ENCODE measurements around the gene MYLK. TPM values are rescaled to one million over a fixed set of nuclear protein-coding genes. Genes with fewer than 3 reads are reported as not detected.
A peak's percentile ranks its signal among the peaks of the same experiment; 100 is the strongest.
"Not testable (repeated sequence)": the region's sequence is repeated elsewhere in the genome, so short reads cannot be mapped to it uniquely, and the experiment has no call there.

The MYLK gene, protein sequence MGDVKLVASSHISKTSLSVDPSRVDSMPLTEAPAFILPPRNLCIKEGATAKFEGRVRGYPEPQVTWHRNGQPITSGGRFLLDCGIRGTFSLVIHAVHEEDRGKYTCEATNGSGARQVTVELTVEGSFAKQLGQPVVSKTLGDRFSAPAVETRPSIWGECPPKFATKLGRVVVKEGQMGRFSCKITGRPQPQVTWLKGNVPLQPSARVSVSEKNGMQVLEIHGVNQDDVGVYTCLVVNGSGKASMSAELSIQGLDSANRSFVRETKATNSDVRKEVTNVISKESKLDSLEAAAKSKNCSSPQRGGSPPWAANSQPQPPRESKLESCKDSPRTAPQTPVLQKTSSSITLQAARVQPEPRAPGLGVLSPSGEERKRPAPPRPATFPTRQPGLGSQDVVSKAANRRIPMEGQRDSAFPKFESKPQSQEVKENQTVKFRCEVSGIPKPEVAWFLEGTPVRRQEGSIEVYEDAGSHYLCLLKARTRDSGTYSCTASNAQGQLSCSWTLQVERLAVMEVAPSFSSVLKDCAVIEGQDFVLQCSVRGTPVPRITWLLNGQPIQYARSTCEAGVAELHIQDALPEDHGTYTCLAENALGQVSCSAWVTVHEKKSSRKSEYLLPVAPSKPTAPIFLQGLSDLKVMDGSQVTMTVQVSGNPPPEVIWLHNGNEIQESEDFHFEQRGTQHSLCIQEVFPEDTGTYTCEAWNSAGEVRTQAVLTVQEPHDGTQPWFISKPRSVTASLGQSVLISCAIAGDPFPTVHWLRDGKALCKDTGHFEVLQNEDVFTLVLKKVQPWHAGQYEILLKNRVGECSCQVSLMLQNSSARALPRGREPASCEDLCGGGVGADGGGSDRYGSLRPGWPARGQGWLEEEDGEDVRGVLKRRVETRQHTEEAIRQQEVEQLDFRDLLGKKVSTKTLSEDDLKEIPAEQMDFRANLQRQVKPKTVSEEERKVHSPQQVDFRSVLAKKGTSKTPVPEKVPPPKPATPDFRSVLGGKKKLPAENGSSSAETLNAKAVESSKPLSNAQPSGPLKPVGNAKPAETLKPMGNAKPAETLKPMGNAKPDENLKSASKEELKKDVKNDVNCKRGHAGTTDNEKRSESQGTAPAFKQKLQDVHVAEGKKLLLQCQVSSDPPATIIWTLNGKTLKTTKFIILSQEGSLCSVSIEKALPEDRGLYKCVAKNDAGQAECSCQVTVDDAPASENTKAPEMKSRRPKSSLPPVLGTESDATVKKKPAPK (N-terminal part only)
- 269 TPM for polyA plus RNA-seq (2013, experiment 1 of 2; ENCODE audit: insufficient read length)
- polyA plus RNA-seq (2013, experiment 2 of 2; ENCODE audit: insufficient read length): 872 TPM

DNA sequence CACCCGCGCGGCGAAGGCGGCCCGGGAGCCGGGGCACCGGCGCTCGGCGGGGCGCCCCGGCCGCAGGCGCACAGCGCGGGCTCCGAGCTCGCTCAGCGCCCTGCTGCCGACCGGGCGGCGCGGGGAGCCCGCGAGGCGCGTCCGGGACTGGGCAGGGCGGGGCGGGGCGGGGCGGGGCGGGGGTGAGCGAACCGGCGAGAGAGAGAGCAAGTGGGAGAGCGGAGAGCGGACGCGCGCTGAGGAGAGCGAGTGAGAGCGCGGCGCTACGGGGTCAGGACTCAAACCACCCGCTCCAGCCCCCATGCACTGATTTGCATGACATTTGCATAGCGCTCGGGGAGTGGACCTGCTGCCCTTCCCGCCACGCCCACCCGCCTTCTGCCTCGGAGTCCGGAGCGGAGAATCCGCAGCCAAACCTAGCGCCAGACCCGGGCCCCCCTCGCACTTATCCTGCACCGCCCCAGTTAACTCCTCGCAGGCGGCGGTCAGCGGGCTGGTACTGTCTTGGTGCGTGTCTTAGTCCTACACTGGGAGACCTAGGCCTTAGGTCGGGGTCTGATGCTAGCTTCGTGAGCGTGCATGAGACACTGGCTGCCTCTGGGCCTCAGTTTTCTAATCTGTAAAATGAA lies at the start of gene MYLK:
MYLK (minus strand) TSS at position 130 of the 629 bp plus-strand sequence. CDS start 90,491 bp downstream, outside the sequence.
- peak; percentile 87 for DNase-seq

DNA sequence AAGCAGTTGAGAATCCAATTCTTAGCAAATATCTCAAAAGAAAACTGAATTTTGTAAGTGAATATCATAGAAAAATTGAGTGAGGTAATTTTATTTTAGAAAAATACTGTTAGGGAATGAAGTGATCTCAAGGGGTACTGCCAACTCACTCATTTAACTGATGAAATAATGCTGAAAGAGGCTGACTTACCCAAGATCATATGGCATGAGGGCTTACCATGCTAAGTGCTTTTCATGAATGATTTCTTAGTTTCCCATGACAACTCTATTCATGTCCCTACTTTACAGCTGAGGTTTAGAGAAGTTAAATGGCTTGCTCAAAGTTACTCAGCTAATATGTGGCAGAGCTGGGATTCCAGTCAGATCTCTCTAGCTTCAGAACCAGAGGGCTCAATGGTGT lies 46.3 kb upstream of the MYLK start:
- DNase-seq: peak; percentile 8

DNA sequence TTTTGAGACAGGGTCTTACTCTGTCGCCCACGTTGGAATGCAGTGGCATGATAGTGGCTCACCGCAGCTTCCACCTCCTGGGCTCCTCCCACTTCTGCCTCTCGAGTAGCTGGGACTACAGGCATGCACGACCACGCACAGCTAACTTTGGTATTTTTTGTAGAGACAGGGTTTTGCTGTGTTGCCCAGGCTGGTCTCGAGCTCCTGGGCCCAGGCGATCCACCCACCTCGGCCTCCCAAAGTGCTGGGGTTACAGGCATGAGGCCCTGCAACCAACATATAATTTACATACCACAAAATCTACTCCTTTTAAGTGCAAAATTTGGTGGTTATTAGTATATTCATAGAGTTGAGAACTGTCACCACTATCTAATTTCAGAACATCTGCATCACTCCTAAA lies 45.2 kb upstream of the MYLK start:
- no peak for DNase-seq

DNA sequence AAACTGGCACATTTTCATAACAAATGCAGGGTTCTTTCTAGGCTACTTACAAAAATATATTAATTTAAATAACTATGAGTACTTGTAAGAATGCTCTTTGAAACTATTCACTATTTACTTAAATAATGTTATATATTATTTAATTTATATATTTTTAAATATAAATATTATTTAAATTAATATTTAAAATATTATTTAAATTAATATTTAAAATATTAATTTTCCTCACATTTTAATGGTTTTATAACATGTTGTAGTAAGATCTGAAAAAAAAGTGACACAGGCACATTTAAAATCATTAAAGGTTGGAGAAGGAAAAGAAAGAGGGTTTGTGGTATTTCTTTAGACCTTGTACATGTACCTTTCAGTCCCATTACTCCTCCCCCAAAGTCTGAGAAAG lies 42.3 kb upstream of the MYLK start:
- DNase-seq: no peak

DNA sequence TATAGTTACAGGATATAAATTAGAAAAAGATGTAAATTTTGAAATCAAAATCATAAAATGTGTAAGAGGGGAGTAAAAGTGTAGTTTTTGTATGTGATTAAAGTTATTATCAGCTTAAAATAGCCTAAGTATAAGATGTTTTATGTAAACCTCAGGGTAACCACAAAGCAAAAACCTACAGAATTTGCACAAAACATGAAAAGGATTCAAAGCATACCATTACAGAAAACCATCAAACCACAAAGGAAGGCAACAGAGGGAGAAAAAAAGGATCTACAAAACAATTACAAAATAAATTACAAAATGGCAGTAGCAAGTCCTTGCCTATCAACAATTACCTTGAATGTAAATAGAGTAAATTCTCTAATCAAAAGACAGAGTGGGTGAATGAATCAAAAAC lies 36.7 kb upstream of the MYLK start:
- no peak for DNase-seq

DNA sequence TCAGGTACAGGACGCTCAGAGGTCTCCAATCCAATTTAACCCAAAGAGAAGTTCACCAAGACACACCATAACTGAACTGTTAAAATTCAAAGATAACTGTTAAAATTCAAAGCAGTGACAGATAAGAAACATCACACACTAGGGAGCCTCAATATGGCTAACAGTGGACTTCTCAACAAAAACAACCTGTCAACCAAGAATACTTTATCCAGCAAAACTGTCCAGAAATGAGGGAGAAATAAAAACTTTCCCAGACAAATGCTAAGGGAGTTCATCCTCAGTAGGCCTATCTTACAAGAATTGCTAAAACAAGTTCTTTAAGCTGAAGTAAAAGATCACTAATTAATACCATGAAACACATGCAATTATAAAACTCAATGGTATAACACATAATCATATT lies 36.3 kb upstream of the MYLK start:
- no peak for DNase-seq

DNA sequence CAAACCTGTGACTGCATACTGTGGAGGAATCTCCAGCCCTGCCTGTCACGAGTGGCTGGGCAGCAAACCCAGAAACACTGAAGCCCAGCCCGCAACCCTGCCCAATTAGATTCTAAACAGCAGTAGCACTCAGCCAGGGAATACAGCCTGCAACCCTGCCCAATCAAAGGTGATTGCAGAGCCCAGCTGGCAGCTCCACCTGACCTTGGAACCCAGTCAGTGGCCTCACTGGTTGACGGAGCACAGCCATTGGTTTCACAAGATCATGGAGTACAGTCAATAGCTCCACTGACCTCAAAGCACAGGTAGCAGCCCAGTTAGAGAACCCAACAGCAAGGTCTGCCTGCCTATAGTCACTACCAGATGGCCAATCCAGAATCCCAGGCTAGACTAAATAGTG lies 35.2 kb upstream of the MYLK start:
- no peak for DNase-seq

DNA sequence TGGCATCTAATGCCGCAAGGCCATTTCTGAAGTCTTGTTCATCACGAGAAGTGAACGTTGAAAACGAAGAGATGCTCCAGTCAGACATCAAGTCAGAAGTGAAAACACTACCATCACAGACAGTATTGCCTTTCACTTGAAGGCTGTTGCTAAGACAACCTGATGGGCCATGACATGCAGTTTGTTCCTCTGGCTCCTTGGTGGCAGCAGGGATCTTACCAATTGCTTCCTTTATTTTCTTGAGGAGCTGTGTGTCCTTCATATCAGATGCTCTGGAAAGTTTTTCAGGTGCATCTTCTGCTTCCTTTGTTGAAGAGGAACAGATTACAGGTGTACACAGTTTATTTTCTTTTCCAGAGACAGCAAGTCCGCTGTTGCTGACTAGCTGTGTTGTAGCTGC lies 30.7 kb upstream of the MYLK start:
- DNase-seq: no peak

DNA sequence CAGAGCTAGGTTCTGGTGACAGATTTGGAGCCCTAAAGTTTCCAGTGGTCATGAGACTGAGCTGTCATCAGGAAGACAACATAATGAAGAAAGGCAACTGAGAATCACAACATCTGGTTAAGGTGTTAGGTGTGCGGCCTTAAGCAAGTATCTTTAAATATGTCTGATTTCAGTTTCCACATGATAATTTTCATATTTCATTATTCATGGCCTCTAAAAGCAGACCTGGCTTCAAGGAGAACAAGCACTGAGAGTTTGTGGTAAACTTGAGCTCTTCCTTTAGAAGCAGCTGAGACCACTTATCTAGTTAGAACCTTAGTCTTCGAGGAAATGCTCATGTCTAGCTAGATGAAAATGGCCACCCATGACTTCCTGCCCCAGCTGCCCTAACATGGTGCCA lies 25.7 kb upstream of the MYLK start:
- DNase-seq: no peak

DNA sequence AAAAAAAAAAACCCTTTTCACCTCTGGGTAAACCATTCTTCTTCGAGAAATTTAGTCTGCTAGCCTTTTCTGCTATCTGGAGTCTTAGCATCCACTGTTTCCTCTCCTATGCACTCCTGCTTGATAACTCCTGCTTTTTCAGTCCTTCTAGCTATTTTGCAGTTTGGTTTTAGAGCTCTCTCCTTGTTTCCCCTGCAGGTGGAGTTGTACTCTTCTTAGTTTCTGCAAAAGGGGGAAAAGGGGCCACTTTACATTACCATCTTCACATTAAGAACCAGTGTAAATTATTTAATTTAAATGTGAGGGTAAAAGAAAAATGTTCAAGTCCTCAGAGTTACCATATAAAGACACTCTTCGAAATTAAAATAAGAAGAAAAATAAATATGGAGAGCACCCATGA lies 23.6 kb upstream of the MYLK start:
- no peak for DNase-seq

DNA sequence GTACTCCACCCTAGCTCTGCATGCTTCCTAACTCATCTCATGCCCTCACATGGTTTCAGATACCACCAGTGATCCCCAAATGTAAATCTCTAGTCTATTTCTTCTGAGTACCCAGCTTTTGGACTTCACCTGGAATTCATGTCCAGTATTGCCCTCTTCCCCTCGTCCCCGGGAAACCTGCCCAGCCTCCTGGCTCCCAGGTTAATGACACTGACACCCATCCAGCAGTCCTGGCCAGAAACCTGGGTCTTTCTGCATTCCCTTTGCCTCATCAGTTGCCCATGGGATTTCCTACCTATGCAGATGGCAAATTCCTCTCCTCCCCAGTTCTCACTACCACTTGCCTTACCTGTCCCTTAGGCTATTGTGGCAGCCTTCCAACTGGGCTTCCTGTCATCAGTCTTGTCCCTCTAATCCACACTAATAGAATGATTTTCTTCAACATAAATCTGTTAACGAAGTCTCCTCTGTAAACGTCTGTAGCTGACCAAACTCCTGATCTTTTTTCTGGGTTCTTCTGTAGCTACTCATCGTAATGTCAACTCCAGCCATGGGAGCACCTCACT lies 15.3 kb upstream of the MYLK start:
- no peak for DNase-seq

DNA sequence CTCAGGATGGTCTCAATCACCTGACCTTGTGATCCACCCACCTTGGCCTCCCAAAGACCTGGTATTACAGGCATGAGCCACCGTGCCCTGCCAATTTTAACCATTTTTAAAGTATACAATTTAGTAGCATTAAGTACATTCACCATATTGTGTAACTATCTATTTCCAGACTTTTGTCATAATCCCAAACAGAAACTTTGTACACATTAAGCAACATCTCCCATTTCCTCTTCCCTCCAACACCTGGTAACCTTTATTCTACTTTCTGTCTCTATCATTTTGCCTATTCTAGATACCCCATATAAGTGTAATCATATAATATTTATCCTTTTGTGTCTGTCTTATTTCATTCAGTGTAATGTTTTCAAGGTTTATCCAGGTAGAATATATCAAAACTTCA lies 8.9 kb upstream of the MYLK start:
- no peak for DNase-seq

DNA sequence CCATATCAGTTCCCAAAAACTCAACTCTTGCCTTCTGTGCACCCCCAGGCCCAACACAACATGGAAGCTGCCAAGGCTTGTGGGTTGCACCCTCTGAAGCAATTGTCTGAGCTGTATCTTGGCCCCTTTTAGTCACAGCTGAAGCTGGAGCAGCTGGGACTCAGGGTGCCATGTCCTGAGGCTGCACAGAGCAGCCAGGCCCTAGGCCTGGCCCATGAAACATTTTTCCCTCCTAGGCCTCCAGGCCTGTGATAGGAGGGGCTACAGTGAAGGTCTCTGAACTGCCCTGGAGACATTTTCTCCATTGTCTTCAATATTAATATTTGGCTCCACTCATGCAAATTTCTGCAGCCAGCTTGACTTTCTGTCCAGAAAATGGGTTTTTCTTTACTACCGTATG lies 8.1 kb upstream of the MYLK start:
- no peak for DNase-seq

DNA sequence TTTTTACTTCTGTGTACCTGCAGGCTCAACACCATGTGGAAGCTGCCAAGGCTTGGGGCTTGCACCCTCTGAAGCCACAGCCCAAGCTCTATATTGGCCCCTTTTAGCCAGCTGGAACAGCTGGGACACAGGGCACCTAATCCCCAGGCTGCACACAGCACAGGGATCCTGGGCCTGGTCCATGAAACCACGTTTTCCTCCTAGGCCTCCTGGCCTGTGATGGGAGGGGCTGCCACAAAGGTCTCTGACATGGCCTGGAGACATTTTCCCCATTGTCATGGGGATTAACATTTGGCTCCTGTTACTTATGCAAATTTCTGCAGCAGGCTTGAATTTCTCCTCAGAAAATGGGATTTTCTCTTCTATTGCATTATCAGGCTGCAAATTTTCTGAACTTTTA lies 6.9 kb upstream of the MYLK start:
- not testable (repeated sequence) for DNase-seq

DNA sequence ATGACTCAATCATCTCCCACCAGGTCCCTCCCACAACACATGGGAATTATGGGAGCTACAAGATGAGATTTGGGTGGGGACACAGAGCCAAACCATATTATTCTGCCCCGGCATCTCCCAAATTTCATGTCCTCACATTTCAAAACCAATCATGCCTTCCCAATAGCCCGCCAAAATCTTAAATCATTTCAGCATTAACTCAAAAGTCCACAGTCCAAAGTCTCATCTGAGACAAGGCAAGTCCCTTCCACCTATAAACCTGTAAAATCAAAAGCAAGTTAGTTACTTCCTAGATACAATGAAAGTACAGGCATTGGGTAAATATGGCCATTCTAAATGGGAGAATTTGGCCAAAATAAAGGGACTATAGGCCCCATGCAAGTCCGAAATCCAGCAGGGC lies 6.0 kb upstream of the MYLK start:
- not testable (repeated sequence) for DNase-seq

DNA sequence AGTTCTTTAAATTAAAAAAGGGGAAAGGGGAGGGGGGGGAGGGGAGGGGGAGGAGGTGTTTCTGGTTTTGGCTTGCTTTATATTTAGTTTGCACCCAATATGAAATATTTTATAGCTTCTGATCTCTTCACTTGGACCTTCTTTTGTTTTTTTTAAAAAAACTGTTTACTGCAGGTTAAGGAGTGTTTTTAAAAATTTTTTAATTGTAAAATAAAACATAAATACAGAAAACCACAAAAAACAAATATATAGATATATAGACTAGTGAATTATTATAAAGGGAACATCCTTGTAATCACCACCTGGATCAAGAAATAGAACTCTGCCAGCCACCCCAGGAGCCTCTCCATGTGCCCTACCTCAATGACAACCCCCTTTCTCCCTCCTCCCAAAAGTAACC lies 861 bp upstream of the MYLK start:
- no peak for DNase-seq

DNA sequence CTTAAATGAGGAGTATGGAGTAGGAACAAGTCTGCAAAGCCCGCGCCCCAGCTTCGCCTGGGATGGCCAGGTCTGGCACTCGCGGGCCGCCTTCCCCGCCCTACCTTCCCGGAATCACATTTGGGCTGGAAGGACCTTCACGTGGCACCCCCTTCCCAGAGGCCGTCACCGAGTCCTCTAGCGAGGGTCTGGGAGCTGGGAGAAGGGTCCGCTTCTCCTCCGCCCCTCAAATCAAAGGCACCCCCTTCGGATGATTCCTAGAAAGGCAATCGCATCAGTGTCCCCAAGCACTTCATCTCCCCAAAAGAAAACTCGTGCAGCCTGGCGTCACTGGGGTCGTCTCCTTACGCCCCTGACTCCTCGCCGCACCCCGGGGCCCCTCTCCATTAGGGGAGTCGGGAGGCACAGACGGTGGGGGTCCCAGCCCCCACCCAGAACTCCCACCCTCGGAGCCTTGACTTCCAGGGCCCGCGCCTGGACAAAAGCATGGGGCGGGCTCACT lies 380 bp downstream of the MYLK start:
- peak; percentile 6 for DNase-seq

DNA sequence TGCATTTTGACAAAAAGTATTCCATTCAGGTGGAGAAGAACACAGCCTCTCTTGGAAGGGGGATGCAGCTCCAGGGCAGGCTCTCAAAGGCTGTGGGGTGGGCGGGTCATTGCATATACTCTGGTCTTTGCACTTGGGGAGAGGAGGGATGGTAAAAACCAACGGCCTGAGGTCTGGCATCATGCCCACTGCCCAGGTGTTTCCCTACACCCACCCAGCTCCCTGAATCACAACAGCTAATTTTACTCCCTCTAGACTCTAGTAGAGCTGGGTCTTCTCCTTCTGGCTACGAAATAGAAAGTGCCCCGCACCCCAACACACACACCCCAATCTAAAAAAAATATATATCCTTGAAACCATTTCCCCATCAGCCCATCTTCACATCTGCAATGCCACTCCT lies 1.0 kb downstream of the MYLK start:
- no peak for DNase-seq

DNA sequence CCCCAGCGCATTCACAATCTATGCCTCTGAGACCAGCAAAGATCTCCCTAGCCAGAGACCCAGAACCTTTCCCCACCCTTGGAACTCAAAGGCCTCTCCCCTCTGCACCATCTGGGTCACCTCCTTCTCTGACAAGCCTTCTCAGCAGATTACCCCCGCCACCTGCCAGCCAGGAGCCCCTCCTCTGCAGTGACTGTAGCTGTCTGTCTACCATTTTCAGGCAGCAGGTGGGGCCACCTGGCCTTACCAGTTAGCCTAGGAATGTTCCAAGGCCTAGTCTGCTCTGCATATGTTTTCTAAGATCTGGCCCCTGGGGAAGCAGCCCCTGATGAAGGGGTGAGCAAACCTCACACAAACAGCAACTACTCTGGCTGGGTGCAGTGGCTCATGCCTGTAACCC lies 2.4 kb downstream of the MYLK start:
- DNase-seq: no peak

DNA sequence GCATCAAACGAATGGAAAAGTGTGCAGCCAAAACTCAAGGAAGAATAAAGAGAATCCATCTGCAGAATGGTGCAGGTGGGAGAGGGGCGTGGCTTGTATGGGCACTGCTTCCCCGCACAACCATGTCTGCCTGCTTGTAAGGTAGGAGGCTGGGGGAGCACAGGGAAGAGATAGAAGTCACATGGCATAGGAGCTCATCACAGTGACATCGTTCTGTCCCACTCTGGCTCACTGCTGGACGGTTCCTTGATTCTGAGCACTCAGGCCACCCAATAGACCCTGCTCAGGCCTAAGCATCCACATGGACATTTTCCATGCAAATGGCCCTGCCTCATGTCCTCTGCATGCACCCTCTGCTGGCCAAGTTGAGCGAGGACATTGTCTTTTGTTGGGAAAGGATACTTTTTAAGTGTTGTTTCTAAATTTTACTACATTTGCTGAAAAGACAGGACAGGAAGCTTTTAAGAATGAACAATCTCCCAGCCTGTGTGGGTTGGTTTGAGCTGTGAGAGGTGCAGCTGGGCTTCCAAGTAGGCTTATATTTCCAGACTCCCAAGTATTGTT lies 3.1 kb downstream of the MYLK start:
- DNase-seq: peak; percentile 61

DNA sequence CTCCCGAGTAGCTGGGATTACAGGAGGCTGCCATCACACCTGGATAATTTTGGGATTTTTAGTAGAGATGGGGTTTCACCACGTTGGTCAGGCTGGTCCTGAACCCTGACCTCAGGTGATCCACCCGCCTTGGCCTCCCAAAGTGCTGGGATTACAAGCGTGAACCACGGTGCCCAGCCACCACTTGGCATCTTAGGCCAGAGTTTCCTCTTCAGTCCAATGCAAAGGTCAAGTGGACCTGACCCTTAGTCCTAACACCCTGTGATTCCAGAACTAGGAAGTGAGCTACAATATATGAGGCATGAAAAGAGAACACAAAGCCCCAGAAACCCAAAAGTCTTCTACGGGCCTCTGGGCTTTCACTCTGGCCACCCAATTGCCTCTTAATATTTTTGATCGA lies 5.3 kb downstream of the MYLK start:
- DNase-seq: no peak

DNA sequence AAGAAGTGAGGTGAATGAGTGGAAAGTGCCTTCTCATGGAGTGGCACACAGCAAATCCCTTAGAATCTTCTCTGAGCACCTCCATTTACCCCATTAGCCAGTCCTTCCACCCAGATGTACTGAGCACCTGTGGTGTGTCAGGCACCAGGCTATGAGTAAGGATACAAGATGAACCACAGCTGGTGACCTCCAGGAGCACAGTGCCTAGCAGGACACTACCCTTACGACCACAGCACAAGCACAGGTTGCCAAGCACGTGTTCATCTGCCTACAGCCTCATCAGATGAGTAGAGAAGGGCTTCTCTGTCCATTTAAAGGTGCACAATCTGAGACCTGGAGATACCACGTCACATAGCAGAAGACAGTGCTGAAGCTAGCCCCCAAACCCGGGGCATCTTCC lies 6.2 kb downstream of the MYLK start:
- no peak for DNase-seq

Measured in fibroblast of skin of back (primary cell).